HepG2 (cell line): ENCODE measurements around the gene SIGLEC1. TPM values are rescaled to one million over a fixed set of nuclear protein-coding genes. Genes with fewer than 3 reads are reported as not detected.
A peak's percentile ranks its signal among the peaks of the same experiment; 100 is the strongest.

Source experiments
- GFI1 ChIP-seq: sonication (generic); formaldehyde crosslinking; IDR thresholded peaks from 2 replicates; pipeline ENCODE4 v1.5.0; 2020; ENCODE audit warnings: missing genetic modification reagents, mild to moderate bottlenecking, borderline replicate concordance
- JUND ChIP-seq: sonication (generic); formaldehyde crosslinking; IDR thresholded peaks from 2 replicates; pipeline ENCODE4 v1.8.0; 2022; ENCODE audit warnings: mild to moderate bottlenecking, missing genetic modification reagents
- MTA1 ChIP-seq: sonication (generic); formaldehyde crosslinking; IDR thresholded peaks from 2 replicates; pipeline ENCODE4 v1.4.0; 2020; ENCODE audit warnings: missing genetic modification reagents, mild to moderate bottlenecking, borderline replicate concordance
- RERE ChIP-seq: IDR thresholded peaks from 2 replicates; pipeline ENCODE4 v1.6.1; 2016; ENCODE audit warnings: low read depth, missing genetic modification reagents, missing compliant biosample characterization
- SP4 ChIP-seq: sonication (generic); formaldehyde crosslinking; IDR thresholded peaks from 2 replicates; pipeline ENCODE4 v1.8.1; 2023; ENCODE audit warnings: mild to moderate bottlenecking, missing genetic modification reagents
- SRF ChIP-seq: IDR thresholded peaks from 2 replicates; pipeline ENCODE4 v1.6.1; 2011; ENCODE audit warnings: mild to moderate bottlenecking, low read depth, low read length, moderate library complexity
- TERF1 ChIP-seq: sonication (generic); formaldehyde crosslinking; IDR thresholded peaks from 2 replicates; pipeline ENCODE4 v1.8.0; 2022; ENCODE audit warnings: mild to moderate bottlenecking, missing genetic modification reagents, moderate library complexity
- ZEB1 ChIP-seq: IDR thresholded peaks from 2 replicates; pipeline ENCODE4 v1.6.1; 2012; ENCODE audit warnings: mild to moderate bottlenecking, low read depth, inconsistent platforms; ENCODE audit not compliant: insufficient replicate concordance
- ZMYM3 ChIP-seq: sonication (generic); formaldehyde crosslinking; IDR thresholded peaks from 2 replicates; pipeline ENCODE4 v1.5.1; 2020; ENCODE audit warnings: mild to moderate bottlenecking, missing genetic modification reagents
- ZNF431 ChIP-seq: sonication (generic); formaldehyde crosslinking; IDR thresholded peaks from 2 replicates; pipeline ENCODE4 v1.9.0; 2022; ENCODE audit warnings: missing genetic modification reagents, low read depth, mild to moderate bottlenecking, borderline replicate concordance
- ZNF660 ChIP-seq: sonication (generic); formaldehyde crosslinking; IDR thresholded peaks from 2 replicates; pipeline ENCODE4 v1.5.1; 2020; ENCODE audit warnings: mild to moderate bottlenecking, low read depth, missing genetic modification reagents, borderline replicate concordance
- ZNF691 ChIP-seq: sonication (generic); formaldehyde crosslinking; IDR thresholded peaks from 2 replicates; pipeline ENCODE4 v1.4.0; 2020; ENCODE audit warnings: missing genetic modification reagents, low read depth, mild to moderate bottlenecking, borderline replicate concordance
- ZNF7 ChIP-seq: IDR thresholded peaks from 2 replicates; pipeline ENCODE4 v1.6.1; 2016; ENCODE audit warnings: missing biosample characterization, missing genetic modification reagents
- ZNF782 ChIP-seq: sonication (generic); formaldehyde crosslinking; IDR thresholded peaks from 2 replicates; pipeline ENCODE4 v1.4.0; 2020; ENCODE audit warnings: missing genetic modification reagents, mild to moderate bottlenecking, borderline replicate concordance
- polyA plus RNA-seq, 8 experiments: library from polyadenylated mRNA; depleted of rRNA in 3 of 8; stranded (reverse) in 7 of 8; unstranded in 1 of 8; fragments of >200 nt; fragmentation: Illumina TruSeq in 4 of 8; extraction: Trizol in 4 of 8; gene quantifications; 2 replicates each; pipeline versions ENCODE4 v1.2.1 to v1.2.3, GENCODE V29; 2011 to 2016; ENCODE audit warnings: low read depth in 4 of 8, missing spikeins in 1 of 8, mixed read lengths in 1 of 8; ENCODE audit not compliant: insufficient read depth in 1 of 8
- total RNA-seq, 5 experiments: library from RNA; depleted of rRNA; stranded (reverse); fragments of >200 nt; fragmentation: Illumina TruSeq; extraction: Trizol; gene quantifications; 2 replicates each; pipeline ENCODE4 v1.2.3, GENCODE V29; 2016; ENCODE audit warnings: low read depth in 1 of 5
- TF ChIP-seq, protein P1 (sequence below): sonication (generic); formaldehyde crosslinking; IDR thresholded peaks from 2 replicates; pipeline ENCODE4 v1.8.1; 2023; ENCODE audit warnings: mild to moderate bottlenecking, inconsistent platforms, moderate library complexity, missing genetic modification reagents, borderline replicate concordance
- TF ChIP-seq, protein P2 (sequence below): IDR thresholded peaks from 2 replicates; pipeline ENCODE4 v1.6.1; 2016; ENCODE audit warnings: low read depth, control low read depth
- TF ChIP-seq, protein P3 (sequence below): sonication (generic); formaldehyde crosslinking; conservative IDR thresholded peaks from 2 replicates; pipeline ENCODE4 v1.4.0; 2020; ENCODE audit warnings: missing genetic modification reagents

Gene SIGLEC1
- total and polyA plus RNA-seq, 2 of the 13 experiments (the other 11 are each of a cell fraction or from before 2014, with no cell fraction given): 0.01 TPM; not detected in 1

GRCh38 chr20:3749087-3749688, 36.8 kb upstream of the SIGLEC1 start (continued):
- TF ChIP-seq ZNF7 (CRISPR knock-in tag) (no peak), RERE (CRISPR knock-in tag) (no peak), ZNF691 (CRISPR knock-in tag) (peak; percentile 18; the same call in 1 of the 2 replicates), JUND (CRISPR knock-in tag) (no peak), TERF1 (no peak), ZEB1 (no peak), ZNF782 (peak; percentile 23; the same call in 1 of the 2 replicates), ZNF431 (CRISPR knock-in tag) (no peak), ZMYM3 (CRISPR knock-in tag) (no peak), SP4 (CRISPR knock-in tag) (no peak), ZNF660 (CRISPR knock-in tag) (no peak), GFI1 (CRISPR knock-in tag) (no peak), MTA1 (CRISPR knock-in tag) (no peak), SRF (no peak)
- TF ChIP-seq, protein P1, sequence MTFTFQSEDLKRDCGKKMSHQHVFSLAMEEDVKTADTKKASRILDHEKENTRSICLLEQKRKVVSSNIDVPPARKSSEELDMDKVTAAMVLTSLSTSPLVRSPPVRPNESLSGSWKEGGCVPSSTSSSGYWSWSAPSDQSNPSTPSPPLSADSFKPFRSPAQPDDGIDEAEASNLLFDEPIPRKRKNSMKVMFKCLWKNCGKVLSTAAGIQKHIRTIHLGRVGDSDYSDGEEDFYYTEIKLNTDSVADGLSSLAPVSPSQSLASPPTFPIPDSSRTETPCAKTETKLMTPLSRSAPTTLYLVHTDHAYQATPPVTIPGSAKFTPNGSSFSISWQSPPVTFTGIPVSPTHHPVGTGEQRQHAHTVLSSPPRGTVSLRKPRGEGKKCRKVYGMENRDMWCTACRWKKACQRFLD: 0 out of 2 replicates have a peak, but pooled peaks have one; percentile 18
- TF ChIP-seq, protein P2, sequence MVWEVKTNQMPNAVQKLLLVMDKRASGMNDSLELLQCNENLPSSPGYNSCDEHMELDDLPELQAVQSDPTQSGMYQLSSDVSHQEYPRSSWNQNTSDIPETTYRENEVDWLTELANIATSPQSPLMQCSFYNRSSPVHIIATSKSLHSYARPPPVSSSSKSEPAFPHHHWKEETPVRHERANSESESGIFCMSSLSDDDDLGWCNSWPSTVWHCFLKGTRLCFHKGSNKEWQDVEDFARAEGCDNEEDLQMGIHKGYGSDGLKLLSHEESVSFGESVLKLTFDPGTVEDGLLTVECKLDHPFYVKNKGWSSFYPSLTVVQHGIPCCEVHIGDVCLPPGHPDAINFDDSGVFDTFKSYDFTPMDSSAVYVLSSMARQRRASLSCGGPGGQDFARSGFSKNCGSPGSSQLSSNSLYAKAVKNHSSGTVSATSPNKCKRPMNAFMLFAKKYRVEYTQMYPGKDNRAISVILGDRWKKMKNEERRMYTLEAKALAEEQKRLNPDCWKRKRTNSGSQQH: no peak; the same call in 1 of the 2 replicates
- TF ChIP-seq, protein P3, sequence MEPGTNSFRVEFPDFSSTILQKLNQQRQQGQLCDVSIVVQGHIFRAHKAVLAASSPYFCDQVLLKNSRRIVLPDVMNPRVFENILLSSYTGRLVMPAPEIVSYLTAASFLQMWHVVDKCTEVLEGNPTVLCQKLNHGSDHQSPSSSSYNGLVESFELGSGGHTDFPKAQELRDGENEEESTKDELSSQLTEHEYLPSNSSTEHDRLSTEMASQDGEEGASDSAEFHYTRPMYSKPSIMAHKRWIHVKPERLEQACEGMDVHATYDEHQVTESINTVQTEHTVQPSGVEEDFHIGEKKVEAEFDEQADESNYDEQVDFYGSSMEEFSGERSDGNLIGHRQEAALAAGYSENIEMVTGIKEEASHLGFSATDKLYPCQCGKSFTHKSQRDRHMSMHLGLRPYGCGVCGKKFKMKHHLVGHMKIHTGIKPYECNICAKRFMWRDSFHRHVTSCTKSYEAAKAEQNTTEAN: no peak
